Suppressor macrophage (primary cell): Measurements from ENCODE around the gene DPEP1.

ENCODE experiments used
- DNase-seq, 4 experiments: peaks; one replicate each; pipeline ENCODE4 v3.0.0-alpha.2; 2020 to 2022

Gene DPEP1

GRCh38 chr16:89599451-89599858 lies 14.0 kb upstream of the DPEP1 start:
- peak in 1 of 4 experiments; percentile 35 for DNase-seq

DNA sequence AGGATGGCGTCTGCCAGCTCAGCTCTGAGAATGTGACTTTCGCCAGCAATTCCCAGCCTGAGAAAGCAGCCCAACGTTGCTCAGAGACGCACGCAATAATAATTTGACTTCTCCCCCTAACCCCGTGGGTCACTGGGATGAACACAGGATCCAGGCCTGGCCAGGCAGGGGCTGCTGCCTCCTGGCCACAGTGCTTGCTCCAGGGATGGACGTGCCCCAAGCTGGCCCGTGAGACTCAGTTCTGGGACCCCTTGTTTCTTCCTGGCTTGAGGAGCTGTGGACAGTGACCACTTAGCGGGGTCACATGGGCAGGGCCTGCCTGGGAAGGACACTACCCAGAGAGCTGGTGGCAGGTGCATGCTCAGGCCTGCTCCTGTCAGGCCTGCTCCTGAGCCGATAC lies 13.5 kb upstream of the DPEP1 start:
- no peak for DNase-seq

DNA sequence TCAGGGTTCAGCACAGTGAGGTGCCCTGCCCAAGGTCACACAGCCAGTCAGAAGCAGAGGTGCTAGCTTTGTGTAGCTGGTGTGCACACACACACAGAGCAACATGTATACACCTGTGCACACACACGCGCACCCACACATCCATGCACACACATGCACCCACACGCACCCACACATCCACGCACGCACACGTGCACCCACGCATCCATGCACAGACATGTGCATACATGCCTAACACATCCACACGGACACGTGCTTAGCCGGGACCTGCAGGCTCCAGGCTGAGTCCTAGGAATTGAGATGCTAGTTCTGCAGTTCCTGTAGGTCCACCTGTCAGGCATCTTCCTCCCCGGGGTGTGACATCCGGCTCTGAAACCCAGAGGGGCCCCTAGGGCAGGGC lies 13.0 kb upstream of the DPEP1 start:
- no peak for DNase-seq

DNA sequence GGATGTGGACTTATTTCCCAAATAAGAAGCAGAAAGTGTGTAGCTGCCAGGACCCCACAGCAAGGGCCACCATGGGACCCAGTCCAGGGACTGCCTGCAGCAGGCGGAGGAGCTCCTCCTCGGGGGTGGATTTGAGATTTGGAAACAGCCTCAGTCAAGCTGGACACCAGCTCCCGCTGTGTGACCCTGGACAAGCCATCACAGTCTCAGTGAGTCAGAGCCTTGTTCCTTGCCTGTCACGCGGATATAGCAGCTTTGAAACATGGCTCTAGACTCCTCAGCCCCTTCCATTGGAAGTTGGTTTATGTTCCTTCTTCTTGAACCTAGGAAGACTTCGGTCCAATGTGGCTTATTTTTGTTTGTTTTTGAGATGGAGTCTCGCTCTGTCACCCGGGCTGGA lies 12.5 kb upstream of the DPEP1 start:
- peak; percentile 13 to 50 (median 34) for DNase-seq

GRCh38 chr16:89601906-89602272 lies 11.6 kb upstream of the DPEP1 start:
- DNase-seq: no peak

GRCh38 chr16:89602273-89602951 lies 11.0 kb upstream of the DPEP1 start:
- peak; percentile 70 to 84 (median 81) for DNase-seq

- DNase-seq: no peak
Measured at GRCh38 chr16:89602952-89603590, 10.4 kb upstream of the DPEP1 start.

DNA sequence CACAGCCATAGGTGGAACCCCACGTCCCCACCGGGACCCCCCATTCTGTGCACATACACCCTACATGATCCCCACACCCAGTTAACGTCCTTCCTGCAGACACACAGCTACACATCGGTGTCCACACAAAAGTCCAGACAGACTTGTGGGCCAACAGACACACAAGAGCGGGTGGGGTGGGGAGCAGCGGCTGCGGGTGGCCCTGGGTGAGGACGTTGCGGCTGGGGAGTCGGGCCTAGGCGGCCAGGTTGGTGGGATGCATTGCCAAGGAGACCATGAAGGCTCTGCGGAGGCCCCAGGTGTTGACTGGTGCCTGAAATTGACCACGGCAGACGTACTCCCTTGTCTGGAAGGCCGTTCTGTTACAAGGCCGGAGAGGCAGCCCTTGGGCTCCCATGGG lies 8.7 kb upstream of the DPEP1 start:
- no peak for DNase-seq

GRCh38 chr16:89605186-89605970 lies 8.1 kb upstream of the DPEP1 start:
- DNase-seq: no peak

GRCh38 chr16:89606006-89606405 lies 7.4 kb upstream of the DPEP1 start:
- DNase-seq: no peak

DNA sequence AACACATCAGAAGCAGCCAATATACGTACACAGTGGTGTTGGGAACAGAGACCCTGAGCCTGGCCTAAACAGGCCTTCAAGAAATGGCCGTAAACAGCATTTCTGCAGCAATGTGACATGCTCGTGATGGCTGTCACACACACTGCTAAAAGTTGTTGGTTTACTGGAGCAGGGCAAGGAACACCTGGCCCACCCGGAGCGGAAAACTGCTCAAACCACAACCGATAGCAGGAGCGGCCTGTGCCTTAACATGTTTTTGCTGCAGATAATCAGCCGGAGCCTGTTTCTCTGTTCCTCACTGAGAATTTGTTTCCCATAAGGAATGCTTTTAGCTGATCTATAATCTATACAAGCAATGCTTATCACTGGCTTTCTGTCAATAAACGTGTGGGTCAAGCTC lies 6.0 kb upstream of the DPEP1 start:
- DNase-seq: no peak

DNA sequence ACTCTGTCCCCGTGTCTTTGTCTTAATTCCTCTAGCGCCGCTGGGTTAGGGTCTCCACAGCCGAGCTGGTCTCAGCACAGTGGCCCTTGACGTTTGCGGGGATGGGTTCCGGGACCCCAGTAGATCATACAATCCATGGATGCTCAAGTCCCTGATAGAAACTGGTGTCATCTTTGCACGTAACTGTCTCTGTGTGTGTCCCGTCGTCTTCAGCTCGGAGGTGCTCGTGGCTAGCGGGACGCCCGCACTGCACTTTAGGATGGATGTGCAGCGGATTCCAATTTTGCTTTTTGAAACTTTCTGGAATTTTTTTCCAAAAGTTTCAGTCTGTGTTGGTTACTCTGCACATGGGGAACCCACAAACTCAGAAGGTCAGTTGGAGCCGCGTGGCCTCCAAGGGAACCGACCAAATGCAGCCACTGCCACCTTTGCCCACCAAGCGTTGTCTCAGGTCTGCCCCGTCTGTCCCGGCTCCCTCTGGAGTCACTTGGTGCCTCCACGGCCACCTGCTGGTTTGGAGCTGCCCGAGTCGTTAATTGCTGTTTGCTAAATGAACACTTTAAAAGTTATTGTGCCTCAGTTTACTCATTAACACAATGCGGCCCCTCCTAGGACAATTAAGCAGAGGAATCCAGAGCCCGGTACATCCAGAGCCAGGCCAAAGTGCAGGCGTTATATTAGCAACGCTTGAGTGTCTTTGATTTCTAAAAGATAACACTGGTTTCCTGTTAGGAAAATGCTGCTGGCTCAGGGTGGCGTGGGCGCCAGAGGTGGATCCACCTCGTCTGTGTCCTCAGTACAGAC lies 5.3 kb upstream of the DPEP1 start:
- no peak for DNase-seq

DNA sequence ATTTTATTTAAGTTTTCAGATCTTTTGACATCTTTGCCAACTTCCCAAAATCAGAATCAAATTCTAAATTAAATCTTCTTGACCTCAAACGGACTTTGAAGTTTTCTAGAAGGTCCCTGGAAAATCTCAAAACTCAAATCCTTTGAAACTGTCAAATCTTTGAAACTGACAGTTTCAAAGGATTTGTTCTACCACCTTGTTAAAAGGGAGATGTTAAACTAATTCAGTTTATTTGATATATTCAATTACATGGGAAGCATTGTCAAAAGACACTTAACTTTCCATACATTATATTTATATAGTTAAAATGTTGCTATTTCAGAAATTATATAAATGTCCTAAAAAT lies 3.4 kb upstream of the DPEP1 start:
- no peak for DNase-seq

DNA sequence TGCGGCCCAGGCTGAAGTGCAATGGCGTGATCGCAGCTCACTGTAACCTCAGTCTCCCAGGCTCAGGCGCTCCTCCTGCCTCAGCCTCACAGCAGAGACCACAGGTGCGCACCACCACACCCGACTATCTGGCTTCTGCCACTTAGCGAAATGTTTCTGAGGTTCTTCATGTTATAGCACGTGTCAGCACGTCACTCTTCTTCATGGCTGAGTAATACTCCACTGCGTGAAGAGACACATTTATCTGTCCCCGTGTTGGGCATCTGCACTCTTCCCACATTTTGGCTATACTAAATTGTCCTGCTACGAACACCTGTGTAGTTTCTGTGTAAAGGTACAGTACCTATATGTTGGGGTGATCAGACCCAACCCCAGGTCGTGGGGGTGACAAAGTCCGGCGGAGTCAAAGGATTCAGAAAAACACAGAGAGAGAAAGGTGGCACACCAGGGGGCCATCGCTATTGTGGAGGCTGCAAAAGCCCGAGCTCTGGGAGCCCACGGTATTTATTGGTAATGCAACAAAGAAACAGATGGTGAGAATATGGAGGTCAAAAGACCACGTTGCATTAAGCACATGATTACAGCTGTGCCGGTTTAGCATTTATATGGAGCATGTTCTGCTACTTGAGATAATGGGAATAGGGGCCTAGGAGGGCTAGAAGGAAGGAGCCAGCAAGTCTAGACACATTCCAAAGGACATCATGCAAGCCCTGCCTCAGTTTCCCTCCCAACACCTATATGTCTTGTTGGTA lies 851 bp upstream of the DPEP1 start:
- no peak for DNase-seq

- DNase-seq: no peak
Measured at GRCh38 chr16:89613954-89614459, 565 bp downstream of the DPEP1 start.

DNA sequence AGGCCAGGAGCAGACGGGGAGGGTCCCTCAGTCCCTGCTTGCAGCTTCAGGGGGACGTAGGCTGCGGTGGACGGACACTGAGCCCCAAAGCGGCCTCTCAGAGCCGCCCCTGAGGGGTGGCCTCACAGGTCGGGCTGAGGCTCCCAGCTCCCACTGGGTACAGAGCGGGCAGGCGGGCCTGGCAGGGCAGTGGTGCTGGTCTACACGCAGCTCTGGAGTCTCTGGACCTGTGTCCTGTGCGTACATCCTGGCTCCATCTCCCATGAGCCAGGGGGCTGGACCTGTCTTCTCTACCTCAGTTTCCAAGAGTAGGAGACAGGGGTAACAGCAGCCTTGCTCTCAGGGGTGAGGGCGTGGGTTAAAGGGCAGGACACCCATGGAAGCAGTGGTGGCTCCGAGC lies 1.7 kb downstream of the DPEP1 start:
- no peak for DNase-seq

DNA sequence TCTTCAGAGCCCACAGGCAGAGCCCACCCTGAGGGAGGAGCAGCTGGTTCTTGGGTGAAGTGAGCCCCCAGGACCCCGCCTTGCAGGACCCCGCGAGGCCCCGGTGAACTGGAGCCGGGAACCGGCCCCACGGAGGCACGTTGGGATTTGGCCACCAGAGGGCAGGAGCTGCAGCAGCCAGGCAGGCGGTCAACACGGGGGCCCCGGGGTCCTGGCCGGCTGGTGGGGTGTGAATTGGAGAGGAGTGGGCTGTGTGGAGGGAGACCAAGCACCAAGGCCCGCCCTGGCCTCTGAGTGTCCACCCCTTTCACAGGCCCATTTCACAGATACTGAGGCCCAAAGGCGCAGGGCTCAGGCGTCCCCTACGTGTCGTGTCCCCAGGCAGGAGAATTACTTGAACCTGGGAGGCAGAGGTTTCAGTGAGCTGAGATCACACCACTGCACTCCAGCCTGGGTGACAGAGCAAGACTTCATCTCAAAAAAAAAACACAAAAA lies 2.2 kb downstream of the DPEP1 start:
- DNase-seq: peak; percentile 32 to 68 (median 48)

DNA sequence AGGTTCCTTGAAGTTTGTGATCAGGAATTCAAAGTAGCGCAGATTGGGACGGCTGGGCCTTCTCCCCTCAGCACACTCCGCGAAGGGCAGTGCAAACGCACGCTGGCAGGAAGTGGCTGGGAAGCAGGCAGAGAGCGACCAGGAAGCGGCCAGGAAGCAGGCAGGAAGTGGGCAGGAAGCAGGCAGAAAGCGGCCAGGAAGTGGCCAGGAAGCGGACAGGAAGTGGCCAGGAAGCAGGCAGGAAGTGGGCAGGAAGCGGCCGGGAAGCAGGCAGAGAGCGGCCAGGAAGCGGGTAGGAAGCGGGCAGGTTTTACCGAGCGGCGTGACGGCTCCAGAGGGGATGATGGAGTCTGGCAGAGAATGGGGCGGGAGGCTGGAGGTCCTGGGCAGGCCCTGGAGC lies 3.2 kb downstream of the DPEP1 start:
- no peak for DNase-seq

DNA sequence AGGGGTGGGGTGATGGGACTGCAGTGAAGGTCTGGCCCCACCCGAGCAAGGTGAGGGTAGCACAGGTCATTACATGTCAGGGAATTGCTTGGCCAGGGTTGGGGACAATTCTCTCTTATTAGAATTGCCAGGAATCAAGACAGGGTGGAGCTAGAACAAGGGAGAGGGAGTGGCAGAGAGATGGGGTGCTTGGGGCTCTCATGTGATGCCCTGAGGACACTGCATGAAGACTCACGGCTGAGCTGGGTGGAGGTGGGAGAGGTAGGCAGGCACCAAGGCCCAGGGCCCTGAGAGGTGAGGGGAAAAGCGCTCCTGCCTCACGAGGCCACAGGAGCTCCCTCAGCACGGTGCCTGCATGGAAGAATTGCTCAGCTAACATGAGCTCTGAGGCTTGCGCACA lies 3.6 kb downstream of the DPEP1 start:
- DNase-seq: no peak

- no peak for DNase-seq
Measured at GRCh38 chr16:89618109-89618998, 4.9 kb downstream of the DPEP1 start.

DNA sequence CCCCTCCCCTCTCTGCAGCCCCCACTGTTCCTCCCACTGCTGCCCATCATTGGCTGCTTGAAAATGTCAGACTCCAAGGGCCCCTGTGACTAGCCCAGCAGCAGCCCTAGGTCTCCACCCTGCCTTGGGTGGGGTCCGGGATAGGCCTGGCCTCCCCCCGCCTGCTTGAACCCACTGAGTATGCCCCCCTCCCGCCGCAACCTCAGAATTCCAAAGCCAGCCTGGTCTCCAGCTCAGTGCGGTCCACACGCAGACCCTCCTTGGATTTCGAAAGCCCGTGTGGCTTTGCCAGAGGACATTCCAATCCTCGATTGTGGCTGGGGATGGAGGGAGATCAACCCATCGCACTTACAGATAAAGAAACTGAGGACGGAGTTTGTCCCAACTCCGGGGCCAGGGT lies 6.4 kb downstream of the DPEP1 start:
- DNase-seq: no peak
